Activated CD4-positive, alpha-beta T cell treated with anti-CD3 and anti-CD28 coated beads for 36 hours (primary cell): ENCODE data around the gene BRINP3. TPM values are rescaled to one million over a fixed set of nuclear protein-coding genes. Genes with fewer than 3 reads are reported as not detected.

Experiments
- ATAC-seq: fragments of 200-7000 bp; cut with Tn5 transposase; one replicate; pipeline ENCODE4 v1.10.0; 2021; ENCODE audit warnings: mild to moderate bottlenecking, moderate library complexity
- CTCF ChIA-PET: fragments of 350-600 bp; sonication (Branson Sonifier 250); formaldehyde crosslinking; loops from one replicate; lab custom pipeline; 2021; ENCODE audit warnings: antibody characterized with exemption; lab: Charles Lee
- POLR2A ChIA-PET: fragments of 350-600 bp; sonication (Branson Sonifier 250); formaldehyde crosslinking; loops from one replicate; lab custom pipeline; 2021; ENCODE audit warnings: antibody characterized with exemption, inconsistent platforms; lab: Charles Lee
- DNase-seq: peaks from one replicate; pipeline ENCODE4 v3.0.0-alpha.2; 2020
- H3K27ac Mint-ChIP-seq: one replicate; pipeline ENCODE4 v1.8.0; 2021; ENCODE audit warnings: mixed read lengths
- H3K27me3 Mint-ChIP-seq: one replicate; pipeline ENCODE4 v1.8.0; 2021; ENCODE audit warnings: mixed read lengths
- H3K36me3 Mint-ChIP-seq: one replicate; pipeline ENCODE4 v1.8.0; 2021; ENCODE audit warnings: low read depth, mixed read lengths
- H3K4me1 Mint-ChIP-seq: one replicate; pipeline ENCODE4 v1.8.0; 2021; ENCODE audit warnings: mixed read lengths
- H3K4me3 Mint-ChIP-seq: one replicate; pipeline ENCODE4 v1.8.0; 2021; ENCODE audit warnings: mild to moderate bottlenecking, moderate library complexity, mixed read lengths
- H3K9me3 Mint-ChIP-seq: one replicate; pipeline ENCODE4 v1.8.0; 2021; ENCODE audit warnings: low read depth, mixed read lengths
- intact Hi-C, 2 experiments: fragments of 100-400 bp; cut with DNase I in 1 of 2; cut with micrococcal nuclease in 1 of 2; formaldehyde crosslinking; loops; one replicate each; pipeline versions ENCODE4 v1.14.2 to v1.15.1; 2022 to 2024; cut with DNase I, micrococcal nuclease
- total RNA-seq, 2 experiments: library from RNA; stranded (reverse); gene quantifications; one replicate each; pipeline ENCODE4 v1.2.3, GENCODE V29; 2021

The BRINP3 gene
- total RNA-seq, 2 experiments from 2014 or later, result not detected

- Mint-ChIP-seq H3K36me3 (no peaks in the 10 kb centered on the region), H3K4me1 (no peaks in the 10 kb centered on the region), H3K27ac (no peak overlapping the region), H3K4me3 (no peak overlapping the region), H3K9me3 (peaks cover 2% of the 10 kb centered on the region), H3K27me3 (no peaks in the 10 kb centered on the region)
- POLR2A ChIA-PET, result no interaction called here
- intact Hi-C loops, result no loop called here
- ATAC-seq (no peak), DNase-seq (no peak)
- CTCF ChIA-PET, result no interaction called here
These were observed 33.2 kb downstream of the BRINP3 start for GRCh38 chr1:190444464-190444863.

DNA sequence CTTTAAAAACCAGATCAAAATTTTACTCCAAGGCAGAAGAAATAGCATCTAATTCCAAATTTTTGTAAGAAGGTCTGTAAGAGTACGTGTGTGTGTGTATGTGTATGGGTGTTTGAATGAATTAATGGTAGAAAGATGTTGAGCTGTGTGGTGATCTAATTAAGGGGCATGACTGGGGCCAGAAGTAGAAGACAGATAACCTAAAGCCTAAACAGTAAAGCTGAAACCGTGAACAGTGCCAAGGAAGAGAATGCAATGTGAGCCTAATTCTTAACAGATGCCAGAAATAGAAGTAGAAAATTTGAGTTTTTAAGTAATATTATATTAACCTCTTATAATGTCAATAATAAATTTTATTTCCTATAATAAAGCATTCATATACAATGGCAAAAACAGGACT, 38.2 kb downstream of the BRINP3 start:
- Mint-ChIP-seq H3K27me3 (no peaks in the 10 kb centered on the region), H3K9me3 (peaks cover 4% of the 10 kb centered on the region), H3K4me1 (no peaks in the 10 kb centered on the region), H3K4me3 (no peak overlapping the region), H3K36me3 (no peaks in the 10 kb centered on the region), H3K27ac (no peak overlapping the region)
- DNase-seq, result no peak
- intact Hi-C loops, result no loop called here
- ChIA-PET POLR2A (no interaction called here), CTCF (no interaction called here)
- no peak for ATAC-seq

DNA sequence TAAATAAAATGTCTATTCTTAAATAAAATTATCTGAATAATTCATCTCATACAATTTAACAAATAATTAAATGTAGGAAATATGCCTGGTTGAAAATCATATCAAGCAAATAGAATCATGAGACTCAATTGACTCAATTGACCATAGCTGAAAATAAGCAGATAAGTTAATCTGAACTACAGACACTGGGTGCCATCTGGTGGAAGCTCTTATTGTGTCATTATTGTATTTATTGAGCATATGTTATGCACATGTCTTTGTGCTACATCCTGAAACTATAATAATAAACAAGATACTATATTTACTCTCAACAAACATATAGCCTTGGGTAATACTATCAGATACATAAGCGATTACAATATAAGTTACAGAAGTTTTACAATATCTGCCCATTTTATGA, 41.0 kb downstream of the BRINP3 start:
- Mint-ChIP-seq H3K4me1 (no peaks in the 10 kb centered on the region), H3K27ac (no peak overlapping the region), H3K27me3 (no peaks in the 10 kb centered on the region), H3K9me3 (peaks cover 4% of the 10 kb centered on the region), H3K4me3 (no peak overlapping the region), H3K36me3 (no peaks in the 10 kb centered on the region)
- no peak for ATAC-seq
- CTCF ChIA-PET, result no interaction called here
- DNase-seq, result no peak
- POLR2A ChIA-PET, result no interaction called here
- intact Hi-C loops, result no loop called here

GRCh38 chr1:190429932-190430331, 47.7 kb downstream of the BRINP3 start:
- no peak overlapping the region for H3K27ac Mint-ChIP-seq
- POLR2A ChIA-PET, result no interaction called here
- ATAC-seq (no peak), DNase-seq (no peak)
- H3K36me3 Mint-ChIP-seq, result no peaks in the 10 kb centered on the region
- no peaks in the 10 kb centered on the region for H3K4me1 Mint-ChIP-seq
- H3K4me3 Mint-ChIP-seq, result no peak overlapping the region
- intact Hi-C loops, result no loop called here
- H3K9me3 Mint-ChIP-seq, result no peaks in the 10 kb centered on the region
- H3K27me3 Mint-ChIP-seq, result no peaks in the 10 kb centered on the region
- CTCF ChIA-PET, result no interaction called here

GRCh38 chr1:190429141-190429540, 48.5 kb downstream of the BRINP3 start:
- H3K27me3 Mint-ChIP-seq, result no peaks in the 10 kb centered on the region
- DNase-seq (no peak), ATAC-seq (no peak)
- ChIA-PET CTCF (no interaction called here), POLR2A (no interaction called here)
- H3K4me3 Mint-ChIP-seq, result no peak overlapping the region
- intact Hi-C loops, result no loop called here
- no peaks in the 10 kb centered on the region for H3K4me1 Mint-ChIP-seq
- H3K9me3 Mint-ChIP-seq, result no peaks in the 10 kb centered on the region
- no peaks in the 10 kb centered on the region for H3K36me3 Mint-ChIP-seq
- no peak overlapping the region for H3K27ac Mint-ChIP-seq

- CTCF ChIA-PET, result no interaction called here
- H3K27me3 Mint-ChIP-seq, result no peaks in the 10 kb centered on the region
- H3K4me1 Mint-ChIP-seq, result no peaks in the 10 kb centered on the region
- DNase-seq (no peak), ATAC-seq (no peak)
- peaks cover 4% of the 10 kb centered on the region for H3K9me3 Mint-ChIP-seq
- intact Hi-C loops, result no loop called here
- POLR2A ChIA-PET, result no interaction called here
- no peaks in the 10 kb centered on the region for H3K36me3 Mint-ChIP-seq
- no peak overlapping the region for H3K4me3 Mint-ChIP-seq
- H3K27ac Mint-ChIP-seq, result no peak overlapping the region
These were observed 61.4 kb downstream of the BRINP3 start for GRCh38 chr1:190416239-190416638.

GRCh38 chr1:190413142-190413541, 64.5 kb downstream of the BRINP3 start:
- no peaks in the 10 kb centered on the region for H3K27me3 Mint-ChIP-seq
- no peak overlapping the region for H3K4me3 Mint-ChIP-seq
- intact Hi-C loops, result no loop called here
- POLR2A ChIA-PET, result no interaction called here
- H3K4me1 Mint-ChIP-seq, result no peaks in the 10 kb centered on the region
- ATAC-seq (no peak), DNase-seq (no peak)
- peaks cover 10% of the 10 kb centered on the region for H3K9me3 Mint-ChIP-seq
- no peak overlapping the region for H3K27ac Mint-ChIP-seq
- H3K36me3 Mint-ChIP-seq, result no peaks in the 10 kb centered on the region
- CTCF ChIA-PET, result no interaction called here

DNA sequence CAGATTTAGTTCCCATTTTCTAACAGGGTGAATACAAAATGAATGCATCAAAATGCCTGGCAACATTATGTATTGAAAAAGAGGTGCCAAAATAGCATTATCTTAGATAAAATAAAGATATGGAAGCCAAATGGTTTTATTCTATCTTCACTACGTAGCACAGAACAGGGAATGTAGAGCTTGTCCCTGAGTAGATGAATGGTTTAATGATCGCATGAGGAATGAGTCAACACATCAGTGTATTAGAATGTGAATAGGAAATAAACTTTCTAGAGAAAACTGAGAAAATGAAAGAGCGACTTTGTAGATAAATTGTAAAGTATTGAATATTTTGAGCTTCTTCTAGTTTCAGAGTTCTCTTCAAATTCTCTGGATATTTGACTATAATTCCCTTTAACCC, 74.3 kb downstream of the BRINP3 start:
- DNase-seq, result no peak
- Mint-ChIP-seq H3K27me3 (no peaks in the 10 kb centered on the region), H3K36me3 (no peaks in the 10 kb centered on the region), H3K4me1 (no peaks in the 10 kb centered on the region), H3K4me3 (no peak overlapping the region), H3K27ac (no peak overlapping the region), H3K9me3 (peaks cover 7% of the 10 kb centered on the region)
- POLR2A ChIA-PET, result no interaction called here
- intact Hi-C loops, result no loop called here
- CTCF ChIA-PET, result no interaction called here
- no peak for ATAC-seq

DNA sequence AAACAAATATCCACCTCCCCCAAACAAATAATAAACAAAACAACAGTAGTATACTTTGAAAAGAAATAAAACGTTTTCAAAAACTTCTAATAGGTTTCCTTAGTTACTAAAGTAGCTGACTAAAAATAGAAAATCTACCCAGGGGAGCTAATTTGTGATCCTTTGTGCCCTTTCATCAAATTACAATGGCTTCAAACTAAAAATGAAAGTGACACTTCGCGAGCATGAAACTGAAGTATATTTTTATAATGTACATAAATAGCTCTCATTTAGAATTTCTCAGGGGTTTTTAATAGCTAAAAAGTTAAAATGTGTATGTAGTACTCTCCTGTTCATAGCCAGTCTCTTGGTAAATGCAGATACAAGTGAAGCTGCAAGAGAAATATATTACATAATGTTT, 78.4 kb downstream of the BRINP3 start:
- DNase-seq, result no peak
- H3K4me3 Mint-ChIP-seq, result no peak overlapping the region
- CTCF ChIA-PET, result interaction anchor here (0.6 kb wide), 1 partner anchor 740 kb away, joined by 3 read pairs; no protein-coding TSS in a partner anchor
- ATAC-seq, result no peak
- intact Hi-C loops, result no loop called here
- H3K9me3 Mint-ChIP-seq, result peaks cover 7% of the 10 kb centered on the region
- no peaks in the 10 kb centered on the region for H3K36me3 Mint-ChIP-seq
- H3K4me1 Mint-ChIP-seq, result no peaks in the 10 kb centered on the region
- H3K27ac Mint-ChIP-seq, result no peak overlapping the region
- no peaks in the 10 kb centered on the region for H3K27me3 Mint-ChIP-seq
- POLR2A ChIA-PET, result no interaction called here

- POLR2A ChIA-PET, result no interaction called here
- Mint-ChIP-seq H3K4me3 (no peak overlapping the region), H3K9me3 (peaks cover 2% of the 10 kb centered on the region), H3K27me3 (no peaks in the 10 kb centered on the region), H3K27ac (no peak overlapping the region), H3K4me1 (no peaks in the 10 kb centered on the region), H3K36me3 (no peaks in the 10 kb centered on the region)
- ATAC-seq (no peak), DNase-seq (no peak)
- intact Hi-C loops, result no loop called here
- CTCF ChIA-PET, result no interaction called here
These were observed 86.1 kb downstream of the BRINP3 start for GRCh38 chr1:190391582-190391981.

- no peak overlapping the region for H3K27ac Mint-ChIP-seq
- ChIA-PET POLR2A (no interaction called here), CTCF (no interaction called here)
- H3K27me3 Mint-ChIP-seq, result no peaks in the 10 kb centered on the region
- no peak overlapping the region for H3K4me3 Mint-ChIP-seq
- ATAC-seq (no peak), DNase-seq (no peak)
- H3K36me3 Mint-ChIP-seq, result no peaks in the 10 kb centered on the region
- no peaks in the 10 kb centered on the region for H3K4me1 Mint-ChIP-seq
- H3K9me3 Mint-ChIP-seq, result no peaks in the 10 kb centered on the region
- intact Hi-C loops, result no loop called here
These were observed 99.7 kb downstream of the BRINP3 start for GRCh38 chr1:190377991-190378390.

GRCh38 chr1:190377294-190377693, 100.4 kb downstream of the BRINP3 start:
- intact Hi-C loops, result no loop called here
- Mint-ChIP-seq H3K27me3 (no peaks in the 10 kb centered on the region), H3K9me3 (no peaks in the 10 kb centered on the region), H3K27ac (no peak overlapping the region), H3K36me3 (no peaks in the 10 kb centered on the region), H3K4me3 (no peak overlapping the region), H3K4me1 (no peaks in the 10 kb centered on the region)
- DNase-seq, result no peak
- ATAC-seq, result no peak
- CTCF ChIA-PET, result no interaction called here
- POLR2A ChIA-PET, result no interaction called here

GRCh38 chr1:190376044-190376443, 101.6 kb downstream of the BRINP3 start:
- intact Hi-C loops, result no loop called here
- H3K27me3 Mint-ChIP-seq, result no peaks in the 10 kb centered on the region
- no peak for DNase-seq
- H3K4me3 Mint-ChIP-seq, result no peak overlapping the region
- ChIA-PET CTCF (no interaction called here), POLR2A (no interaction called here)
- H3K4me1 Mint-ChIP-seq, result no peaks in the 10 kb centered on the region
- no peak for ATAC-seq
- no peak overlapping the region for H3K27ac Mint-ChIP-seq
- peaks cover under 1% of the 10 kb centered on the region for H3K9me3 Mint-ChIP-seq
- H3K36me3 Mint-ChIP-seq, result no peaks in the 10 kb centered on the region
